Mesenchymal stem cell (in vitro differentiated cells and primary cell): ENCODE measurements around the gene SZT2.

Experiments used
- DNase-seq: peaks from one replicate; pipeline ENCODE4 v3.0.0-alpha.2; 2013
- H2AFZ ChIP-seq: one replicate; pipeline ENCODE4 v1.6.1; 2013; ENCODE audit warnings: low read depth, mild to moderate bottlenecking, control low read depth, inconsistent platforms, low read length, moderate library complexity
- H2AK5ac ChIP-seq: 2 replicates; pipeline ENCODE4 v1.6.1; 2013; ENCODE audit warnings: low read length, moderate library complexity, mild to moderate bottlenecking, inconsistent platforms; ENCODE audit not compliant: severe bottlenecking
- H2BK120ac ChIP-seq: one replicate; pipeline ENCODE4 v1.6.1; 2013; ENCODE audit warnings: low read depth, mild to moderate bottlenecking, inconsistent platforms, low read length, moderate library complexity
- H2BK12ac ChIP-seq, 2 experiments: one replicate each; pipeline ENCODE4 v1.6.1; 2013; ENCODE audit warnings: inconsistent platforms in 2 of 2, low read length in 2 of 2, mild to moderate bottlenecking in 2 of 2, moderate library complexity in 2 of 2, control low read depth in 1 of 2
- H2BK15ac ChIP-seq: one replicate; pipeline ENCODE4 v1.6.1; 2013; ENCODE audit warnings: mild to moderate bottlenecking, low read depth, inconsistent platforms; ENCODE audit not compliant: poor library complexity, severe bottlenecking
- H2BK5ac ChIP-seq: 2 replicates; pipeline ENCODE4 v1.6.1; 2013; ENCODE audit warnings: low read depth, mild to moderate bottlenecking, low read length, control low read depth, inconsistent platforms; ENCODE audit not compliant: poor library complexity, severe bottlenecking
- H3K14ac ChIP-seq, 2 experiments: one replicate each; pipeline ENCODE4 v1.6.1; 2013; ENCODE audit warnings: inconsistent platforms in 2 of 2, low read length in 2 of 2, control low read depth in 1 of 2, mild to moderate bottlenecking in 1 of 2, moderate library complexity in 1 of 2
- H3K18ac ChIP-seq, 2 experiments: one replicate each; pipeline ENCODE4 v1.6.1; 2013; ENCODE audit warnings: inconsistent platforms in 2 of 2, low read length in 2 of 2, control low read depth in 1 of 2, low read depth in 1 of 2, mild to moderate bottlenecking in 1 of 2
- H3K23ac ChIP-seq, 2 experiments: one replicate each; pipeline ENCODE4 v1.6.1; 2013; ENCODE audit warnings: inconsistent platforms in 2 of 2, low read length in 2 of 2, mild to moderate bottlenecking in 2 of 2, moderate library complexity in 2 of 2, control low read depth in 1 of 2
- H3K27ac ChIP-seq: 2 replicates; pipeline ENCODE4 v1.5.1; 2013; ENCODE audit warnings: mild to moderate bottlenecking, moderate library complexity, low read length, control low read depth, inconsistent platforms; ENCODE audit not compliant: poor library complexity, severe bottlenecking
- H3K27me3 ChIP-seq, 2 experiments: 2 replicates each; pipeline versions ENCODE4 v1.6.1 to v1.7.0; 2013; ENCODE audit warnings: low read length in 2 of 2, mild to moderate bottlenecking in 2 of 2, moderate library complexity in 2 of 2, control low read depth in 1 of 2, inconsistent platforms in 1 of 2; ENCODE audit not compliant: control insufficient read depth in 1 of 2, insufficient read depth in 1 of 2
- H3K36me3 ChIP-seq, 2 experiments: 2 replicates each; pipeline versions ENCODE4 v1.6.1 to v1.7.0; 2013; ENCODE audit warnings: low read length in 2 of 2, control low read depth in 1 of 2, inconsistent platforms in 1 of 2, low read depth in 1 of 2, mild to moderate bottlenecking in 1 of 2; ENCODE audit not compliant: insufficient read depth in 2 of 2, control insufficient read depth in 1 of 2
- H3K4ac ChIP-seq, 2 experiments: one replicate each; pipeline ENCODE4 v1.6.1; 2013; ENCODE audit warnings: inconsistent platforms in 2 of 2, low read length in 2 of 2, mild to moderate bottlenecking in 2 of 2, moderate library complexity in 2 of 2, control low read depth in 1 of 2, low read depth in 1 of 2
- H3K4me1 ChIP-seq: 2 replicates; pipeline ENCODE4 v1.6.1; 2013; ENCODE audit warnings: low read depth, low read length, control low read depth; ENCODE audit not compliant: control insufficient read depth, insufficient read depth
- H3K4me2 ChIP-seq: 2 replicates; pipeline ENCODE4 v1.6.1; 2013; ENCODE audit warnings: low read length, mild to moderate bottlenecking, inconsistent platforms; ENCODE audit not compliant: poor library complexity, severe bottlenecking
- H3K4me3 ChIP-seq, 2 experiments: 2 replicates each; pipeline versions ENCODE4 v1.5.1 to v1.7.0; 2013; ENCODE audit warnings: low read length in 2 of 2, mild to moderate bottlenecking in 2 of 2, control low read depth in 1 of 2, low read depth in 1 of 2; ENCODE audit not compliant: insufficient read depth in 1 of 2
- H3K79me1 ChIP-seq: replicated peaks from 2 replicates; pipeline ENCODE4 v1.6.1; 2013; ENCODE audit warnings: mild to moderate bottlenecking, control low read depth, low read length, inconsistent platforms; ENCODE audit not compliant: poor library complexity, severe bottlenecking
- H3K9ac ChIP-seq: 2 replicates; pipeline ENCODE4 v1.7.0; 2013; ENCODE audit warnings: mild to moderate bottlenecking, low read length, moderate library complexity
- H3K9me3 ChIP-seq: 2 replicates; pipeline ENCODE4 v1.7.0; 2013; ENCODE audit warnings: mild to moderate bottlenecking, low read length; ENCODE audit not compliant: control insufficient read depth
- H4K8ac ChIP-seq: one replicate; pipeline ENCODE4 v1.6.1; 2013; ENCODE audit warnings: inconsistent platforms, mild to moderate bottlenecking, low read length, moderate library complexity
- H4K91ac ChIP-seq: one replicate; pipeline ENCODE4 v1.6.1; 2013; ENCODE audit warnings: mild to moderate bottlenecking, low read length, inconsistent platforms
- WGBS: methylation state at CpG from one replicate; pipeline ENCODE4 v1.1.7; 2013; ENCODE audit warnings: mixed read lengths; 5-methylcytosine and 5-hydroxymethylcytosine counted together

SZT2 gene

DNA sequence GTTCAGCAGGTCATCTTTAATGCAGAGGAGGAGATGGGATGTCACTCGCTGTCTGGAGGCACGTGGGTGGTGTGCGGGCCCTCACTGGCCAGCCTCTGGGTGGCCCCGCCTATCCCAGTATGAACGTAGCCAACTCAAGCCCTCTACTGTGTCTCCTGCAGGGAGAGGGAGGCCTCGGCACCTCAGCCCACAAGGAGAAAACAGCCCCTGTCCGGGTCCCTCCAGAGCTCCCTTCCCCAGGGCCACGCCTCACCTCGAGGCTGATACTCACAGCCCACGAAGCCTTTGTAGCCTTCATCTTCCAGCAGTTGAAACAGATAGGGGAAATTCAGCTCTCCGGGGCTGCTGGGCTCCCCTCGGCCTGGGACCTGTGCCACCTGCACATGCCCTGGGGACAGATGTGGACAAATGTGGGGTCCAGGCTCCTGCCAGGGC, 61.5 kb downstream of the SZT2 start:
- H3K27me3 ChIP-seq: no peaks in the 10 kb centered on the region
- no peak overlapping the region for H4K8ac ChIP-seq
- H3K4ac ChIP-seq: no peak overlapping the region
- no peak overlapping the region for H2BK5ac ChIP-seq
- H2BK120ac ChIP-seq: no peak overlapping the region
- H3K79me1 ChIP-seq: peaks cover 13% of the 10 kb centered on the region
- H3K4me1 ChIP-seq: peaks cover 16% of the 10 kb centered on the region
- no peak overlapping the region for H3K14ac ChIP-seq
- no peak overlapping the region for H3K18ac ChIP-seq
- no peak overlapping the region for H3K9ac ChIP-seq
- H3K4me2 ChIP-seq: no peak overlapping the region
- no peak overlapping the region for H2AK5ac ChIP-seq
- H3K9me3 ChIP-seq: no peaks in the 10 kb centered on the region
- no peak overlapping the region for H2AFZ ChIP-seq
- H3K36me3 ChIP-seq: peaks cover 62 to 63% of the 10 kb centered on the region in 2 experiments
- H2BK12ac ChIP-seq: no peak overlapping the region
- H3K23ac ChIP-seq: no peak overlapping the region
- no peak for DNase-seq
- no peak overlapping the region for H2BK15ac ChIP-seq
- H3K4me3 ChIP-seq: no peak overlapping the region
- 93% methylated on average over 12 of the region's 12 CpGs for WGBS
- H4K91ac ChIP-seq: no peak overlapping the region
- H3K27ac ChIP-seq: no peak overlapping the region

DNA sequence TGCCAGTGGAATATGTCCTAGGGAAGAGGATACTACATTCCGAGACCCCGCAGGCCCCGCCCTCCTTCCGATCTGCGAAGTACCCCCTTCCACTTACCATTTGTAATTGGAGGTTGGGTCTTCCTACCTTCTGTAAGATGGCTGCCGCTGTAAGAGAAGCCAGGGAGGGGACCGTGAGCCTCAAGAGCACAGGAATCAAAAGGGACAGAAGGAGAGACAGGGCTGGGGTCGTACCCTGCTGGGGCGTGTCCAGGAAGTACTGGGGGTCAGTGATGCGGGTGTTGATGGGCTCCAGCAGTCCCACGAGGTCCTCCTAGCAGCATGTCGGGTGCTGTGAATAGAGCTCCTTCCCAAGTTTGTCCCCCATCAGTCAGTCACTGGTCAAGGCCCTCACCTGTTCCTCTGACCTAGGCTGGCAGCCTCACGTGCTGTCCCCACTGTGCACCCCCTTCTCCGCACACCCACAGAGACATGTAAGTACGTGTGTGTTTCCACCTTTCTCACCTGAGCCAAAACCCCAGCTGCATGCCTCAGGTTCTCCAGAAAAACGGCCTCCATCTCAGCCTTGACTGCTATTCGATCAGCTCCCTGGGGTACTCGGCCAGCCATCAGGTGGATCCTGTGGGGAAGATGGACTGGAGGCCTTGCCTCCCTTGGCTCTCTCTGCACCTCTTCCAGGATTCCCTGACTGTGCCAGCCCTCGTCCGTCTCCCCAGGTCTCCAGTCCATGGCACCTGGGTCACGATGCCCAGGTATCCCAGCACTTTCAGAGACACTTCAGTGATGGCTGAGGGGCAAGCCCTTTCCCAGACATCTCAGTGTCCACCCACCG, 62.2 kb downstream of the SZT2 start:
- H2BK12ac ChIP-seq: no peak overlapping the region
- H3K18ac ChIP-seq: no peak overlapping the region
- no peak overlapping the region for H3K4me2 ChIP-seq
- no peak overlapping the region for H3K23ac ChIP-seq
- no peak overlapping the region for H2AFZ ChIP-seq
- WGBS: 96% methylated on average over 17 of the region's 22 CpGs
- H4K91ac ChIP-seq: no peak overlapping the region
- H2BK120ac ChIP-seq: no peak overlapping the region
- no peak overlapping the region for H3K4me3 ChIP-seq
- no peaks in the 10 kb centered on the region for H3K9me3 ChIP-seq
- H3K27ac ChIP-seq: no peak overlapping the region
- peaks cover 13% of the 10 kb centered on the region for H3K79me1 ChIP-seq
- no peak overlapping the region for H2BK5ac ChIP-seq
- H3K4me1 ChIP-seq: peaks cover 16% of the 10 kb centered on the region
- peaks cover 54 to 56% of the 10 kb centered on the region in 2 experiments for H3K36me3 ChIP-seq
- no peak overlapping the region for H4K8ac ChIP-seq
- no peak overlapping the region for H3K14ac ChIP-seq
- DNase-seq: no peak
- H3K4ac ChIP-seq: no peak overlapping the region
- no peaks in the 10 kb centered on the region for H3K27me3 ChIP-seq
- H3K9ac ChIP-seq: no peak overlapping the region
- no peak overlapping the region for H2AK5ac ChIP-seq
- no peak overlapping the region for H2BK15ac ChIP-seq

GRCh38 chr1:43452789-43453441, 63.2 kb downstream of the SZT2 start:
- WGBS: 19% methylated on average over 7 of the region's 10 CpGs
- H3K4me2 ChIP-seq: peak overlapping the region; percentile 70
- no peaks in the 10 kb centered on the region for H3K9me3 ChIP-seq
- H3K4me3 ChIP-seq: peak overlapping the region; percentile 8 to 70
- peak overlapping the region; percentile 88 for H4K8ac ChIP-seq
- H3K18ac ChIP-seq: peak overlapping the region; percentile 86 to 92
- H3K36me3 ChIP-seq: peaks cover 44 to 46% of the 10 kb centered on the region in 2 experiments
- peaks cover 13% of the 10 kb centered on the region for H3K79me1 ChIP-seq
- H2BK12ac ChIP-seq: no peak overlapping the region
- peaks cover 16% of the 10 kb centered on the region for H3K4me1 ChIP-seq
- peak overlapping the region in 1 of 2 experiments; percentile 94 for H3K4ac ChIP-seq
- peak overlapping the region; percentile 35 for H2AK5ac ChIP-seq
- peak overlapping the region; percentile 39 for H3K9ac ChIP-seq
- H3K14ac ChIP-seq: peak overlapping the region in 1 of 2 experiments; percentile 18
- DNase-seq: peak; percentile 49
- peak overlapping the region in 1 of 2 experiments; percentile 14 for H3K23ac ChIP-seq
- peak overlapping the region; percentile 85 for H3K27ac ChIP-seq
- peak overlapping the region; percentile 49 for H2BK5ac ChIP-seq
- H2AFZ ChIP-seq: peak overlapping the region; percentile 56
- peak overlapping the region; percentile 80 for H2BK120ac ChIP-seq
- H2BK15ac ChIP-seq: peak overlapping the region; percentile 50
- peak overlapping the region; percentile 83 for H4K91ac ChIP-seq
- H3K27me3 ChIP-seq: no peaks in the 10 kb centered on the region
